HG02981 (cell line): ENCODE results near the gene IGF2BP2.
"Not testable (repeated sequence)": the region's sequence is repeated elsewhere in the genome, so short reads cannot be mapped to it uniquely, and the experiment has no call there.

Source experiments
- ATAC-seq: cut with Tn5 transposase; IDR thresholded peaks from one replicate; pipeline ENCODE4 v1.9.1; 2021; ENCODE audit warnings: mild to moderate bottlenecking, moderate library complexity; ENCODE audit not compliant: unreplicated experiment

The IGF2BP2 gene

DNA sequence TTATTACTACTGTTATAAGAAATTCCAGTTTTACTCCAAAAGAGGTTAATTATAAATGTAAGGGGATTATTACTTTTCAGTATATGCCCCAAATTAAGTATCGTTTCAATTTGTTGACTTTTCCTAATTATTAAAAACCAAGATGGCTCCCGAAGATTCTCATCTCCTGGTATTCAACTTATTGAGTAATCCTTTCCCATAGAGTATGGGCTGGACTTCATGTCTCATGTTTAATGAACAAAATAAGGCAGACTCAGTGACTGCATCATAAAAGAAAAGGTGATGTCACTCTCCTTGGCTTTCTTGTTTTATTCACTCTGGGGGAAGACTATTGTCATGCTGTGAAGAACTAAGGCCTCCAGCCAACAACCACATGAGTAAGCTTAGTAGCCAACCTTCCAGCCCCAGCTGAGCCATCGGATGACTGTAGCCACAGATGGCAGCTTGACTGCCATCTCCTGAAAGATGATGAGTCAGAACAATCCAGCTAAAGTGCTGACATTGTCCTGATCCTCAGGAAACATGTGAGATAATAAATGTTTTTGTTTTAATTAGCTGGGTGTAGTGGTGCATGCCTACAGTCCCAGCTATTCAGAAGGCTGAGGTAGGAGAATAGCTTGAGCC is 17.3 kb downstream of the IGF2BP2 start:
- no peak for ATAC-seq

DNA sequence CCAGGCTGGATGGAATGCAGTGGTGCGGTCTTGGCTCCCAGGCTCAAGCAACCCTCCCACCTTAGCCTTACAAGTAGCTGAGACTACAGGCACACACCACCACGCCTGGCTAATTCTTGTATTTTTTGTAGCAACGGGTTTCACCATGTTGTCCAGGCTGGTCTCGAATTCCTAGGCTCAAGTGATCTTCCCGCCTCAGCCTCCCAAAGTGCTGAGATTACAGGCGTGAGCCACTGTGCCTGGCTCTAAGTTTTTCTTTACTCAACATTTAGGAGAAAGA is 26.1 kb downstream of the IGF2BP2 start:
- not testable (repeated sequence) for ATAC-seq

DNA sequence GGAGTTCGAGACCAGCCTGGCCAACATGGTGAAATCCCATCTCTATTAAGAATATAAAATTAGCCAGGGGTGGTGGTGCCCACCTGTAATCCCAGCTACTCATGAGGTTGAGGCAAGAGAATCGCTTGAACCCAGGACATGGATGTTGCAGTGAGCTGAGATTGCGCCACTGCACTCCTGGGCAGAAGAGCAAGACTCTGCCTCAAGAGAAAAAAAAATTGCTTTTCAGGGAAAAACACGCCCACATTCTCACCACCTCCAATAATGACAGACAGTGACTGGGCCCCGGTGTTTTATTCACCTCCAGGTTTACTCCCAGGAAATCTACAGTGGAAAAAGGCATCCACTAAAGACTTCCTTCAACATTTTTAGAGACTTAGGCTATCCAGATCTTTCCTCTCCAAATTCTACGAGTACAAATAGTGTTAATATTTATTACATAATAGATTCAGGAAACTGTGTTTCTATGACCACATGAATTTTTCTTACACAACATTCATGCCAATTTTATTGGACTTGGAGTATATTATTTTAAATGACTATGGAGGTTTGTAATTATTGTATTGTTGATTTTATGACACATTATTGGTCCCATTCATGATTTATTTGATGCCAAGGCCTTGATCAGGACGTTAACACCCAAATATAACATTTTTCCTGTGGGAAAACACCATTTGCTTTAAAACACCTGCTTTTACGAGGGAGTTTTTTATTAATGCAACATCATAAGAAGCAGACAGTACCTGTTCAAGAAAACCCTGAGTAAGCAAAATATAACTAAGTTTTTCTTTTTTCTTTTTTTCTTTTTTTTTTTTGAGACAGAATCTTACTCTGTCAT is 26.6 kb downstream of the IGF2BP2 start:
- ATAC-seq: no peak

DNA sequence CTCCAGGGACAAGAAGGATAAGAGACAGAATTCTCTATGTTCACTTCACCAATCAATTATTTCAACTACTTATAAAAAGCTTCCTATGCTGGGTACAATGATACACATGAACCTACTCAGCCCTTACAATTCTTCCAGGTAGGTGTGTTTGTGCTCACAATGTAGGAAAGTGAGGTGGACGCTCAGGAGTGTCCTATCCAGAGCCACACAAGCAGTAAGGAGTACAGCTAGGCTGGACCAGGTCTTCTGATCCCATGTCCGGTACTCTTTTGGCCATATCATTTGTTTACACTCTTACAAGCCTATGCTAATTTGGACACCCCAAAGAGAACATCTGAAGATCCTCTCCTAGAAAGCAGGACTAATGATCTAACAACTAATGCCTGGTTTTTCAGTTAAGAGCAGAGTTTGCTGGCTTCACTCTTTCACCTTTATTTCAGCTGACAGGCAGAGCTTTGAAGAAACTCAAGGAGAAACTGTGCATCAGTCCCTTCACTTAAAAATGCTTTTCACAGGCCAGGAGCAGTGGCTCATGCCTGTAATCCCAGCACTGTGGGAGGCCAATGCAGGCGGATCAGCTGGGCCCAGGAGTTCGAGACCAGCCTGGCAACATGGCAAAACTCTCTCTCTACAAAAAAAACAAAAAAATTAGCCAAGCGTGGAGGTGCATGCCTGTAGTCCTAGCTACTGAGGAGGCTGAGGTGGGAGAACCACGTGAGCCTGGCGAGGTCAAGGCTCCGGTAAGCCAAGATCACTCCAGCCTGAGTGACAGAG is 27.5 kb downstream of the IGF2BP2 start:
- no peak for ATAC-seq

DNA sequence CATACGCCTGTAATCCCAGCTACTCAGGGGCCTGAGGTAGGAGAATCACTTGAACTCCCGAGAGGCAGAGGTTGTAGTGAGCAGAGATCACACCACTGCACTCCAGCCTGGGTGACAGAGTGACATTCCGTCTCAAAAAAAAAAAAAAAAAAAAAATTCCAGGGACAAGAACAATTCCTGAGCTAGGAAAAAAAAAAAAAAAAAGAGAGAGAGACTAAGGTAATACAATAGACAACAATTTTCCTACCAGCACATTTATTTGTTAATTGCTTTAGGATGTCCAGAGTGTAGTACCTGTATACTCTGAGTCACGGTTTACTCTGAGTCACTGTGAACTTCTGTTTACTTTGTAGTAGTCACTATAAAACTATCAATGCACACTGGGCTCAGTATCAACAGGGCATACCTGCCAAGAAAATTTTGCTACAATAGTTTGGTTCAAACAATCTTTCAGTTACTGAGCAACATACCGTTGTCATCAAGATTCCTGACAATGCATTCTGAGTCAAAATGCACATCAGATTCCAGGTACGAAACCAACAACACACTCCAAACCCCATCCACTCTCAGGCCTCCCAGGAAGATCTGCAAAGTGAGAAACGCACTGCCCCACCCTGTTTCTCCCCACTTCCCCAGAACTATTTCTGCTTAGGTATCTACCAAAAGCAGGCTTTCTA is 28.3 kb downstream of the IGF2BP2 start:
- no peak for ATAC-seq

DNA sequence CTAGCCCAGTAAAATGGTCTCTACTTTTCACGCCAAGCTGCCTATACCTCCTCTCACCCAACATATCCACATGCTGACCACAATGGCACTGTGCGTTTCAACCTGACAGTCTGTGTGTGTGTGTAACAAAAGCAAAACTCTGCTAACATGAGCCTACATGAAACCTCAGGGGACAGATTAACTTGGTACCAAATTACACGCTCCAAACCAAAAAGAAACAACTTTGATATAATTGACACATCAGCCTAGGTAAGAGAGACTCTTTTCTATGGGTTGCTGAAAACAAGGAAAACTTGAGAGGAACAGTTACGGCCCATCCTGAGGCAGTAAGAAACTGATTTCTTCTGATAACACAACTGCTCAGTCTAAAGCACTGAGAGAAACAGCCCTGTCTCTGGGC is 31.5 kb downstream of the IGF2BP2 start:
- ATAC-seq: no peak

DNA sequence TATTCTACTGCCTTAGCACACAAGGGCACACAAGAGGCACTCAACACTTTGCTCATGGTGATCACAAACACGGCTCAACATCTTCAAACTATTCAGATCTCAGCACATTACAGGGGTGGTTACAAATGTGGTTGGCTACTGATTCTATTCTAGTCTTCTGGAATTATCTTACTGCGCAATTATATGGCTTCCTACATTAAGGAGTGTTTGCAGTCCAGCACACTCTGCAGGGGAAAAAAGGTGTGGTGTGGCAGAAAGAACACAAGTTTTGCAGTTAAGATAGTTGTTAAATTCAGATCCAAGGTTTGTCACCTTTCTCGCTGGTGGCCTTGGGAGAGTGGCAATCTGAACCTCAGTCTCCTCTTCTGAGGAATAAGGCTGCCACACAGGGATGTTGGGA is 31.9 kb downstream of the IGF2BP2 start:
- ATAC-seq: no peak

DNA sequence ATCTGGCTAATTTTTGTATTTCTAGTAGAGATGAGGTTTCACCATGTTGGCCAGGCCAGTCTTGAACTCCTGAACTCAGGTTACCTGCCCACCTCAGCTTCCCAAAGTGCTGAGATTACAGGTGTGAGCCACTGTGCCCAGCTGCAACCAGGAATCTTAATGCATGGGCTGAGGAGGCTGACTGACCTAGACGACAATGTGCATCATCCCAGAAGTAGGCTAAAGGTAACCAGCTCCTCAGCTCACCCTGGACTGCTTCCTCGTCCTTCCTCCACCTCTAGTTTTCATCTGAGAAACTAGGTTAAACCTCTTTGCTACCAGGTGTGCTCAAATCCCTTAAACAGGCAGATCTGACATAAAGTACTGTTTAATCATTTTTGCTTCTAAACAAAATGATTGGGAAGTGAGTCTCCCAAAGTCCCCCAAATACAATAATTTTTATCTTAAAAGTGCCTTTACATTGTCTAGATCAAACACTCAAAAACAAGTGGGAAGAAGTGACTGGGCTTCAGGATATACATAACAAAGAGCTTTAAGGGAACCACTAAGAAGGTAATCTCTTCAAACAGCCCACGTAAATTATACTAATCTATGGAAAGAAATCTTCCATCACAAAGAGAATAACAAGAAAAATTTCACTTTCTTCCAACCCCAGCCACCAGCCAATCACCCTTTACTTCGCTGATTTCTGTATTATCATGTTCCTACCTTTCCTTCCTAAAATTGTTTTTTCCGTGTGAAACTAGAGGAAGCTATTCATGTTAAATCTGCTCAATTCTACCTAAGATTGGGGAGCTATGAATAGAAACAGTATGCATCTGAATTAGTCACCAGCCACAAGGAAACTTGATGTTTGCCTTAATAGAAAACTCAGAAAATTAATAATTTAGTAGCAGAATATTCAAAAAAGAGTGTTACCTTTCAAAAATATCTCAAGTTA is 34.7 kb downstream of the IGF2BP2 start:
- ATAC-seq: no peak

DNA sequence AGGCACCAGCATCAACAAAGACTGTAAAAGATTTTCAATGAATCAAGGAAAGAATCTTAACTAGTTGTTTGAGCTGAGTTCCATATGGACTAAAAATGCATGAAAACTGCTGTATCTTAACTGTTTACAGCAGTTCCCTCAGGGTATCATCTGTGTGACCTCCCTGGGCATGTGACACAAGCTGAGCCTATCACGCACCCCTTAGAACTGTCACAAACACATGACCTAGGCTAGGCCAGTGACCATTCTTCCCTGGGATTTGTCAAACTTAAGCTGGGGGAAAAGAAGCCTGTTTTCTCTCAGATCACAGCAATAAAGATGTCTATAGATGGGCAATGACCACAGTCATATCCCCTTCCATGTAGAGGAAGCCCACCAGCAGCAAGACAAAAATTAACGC is 35.7 kb downstream of the IGF2BP2 start:
- no peak for ATAC-seq

DNA sequence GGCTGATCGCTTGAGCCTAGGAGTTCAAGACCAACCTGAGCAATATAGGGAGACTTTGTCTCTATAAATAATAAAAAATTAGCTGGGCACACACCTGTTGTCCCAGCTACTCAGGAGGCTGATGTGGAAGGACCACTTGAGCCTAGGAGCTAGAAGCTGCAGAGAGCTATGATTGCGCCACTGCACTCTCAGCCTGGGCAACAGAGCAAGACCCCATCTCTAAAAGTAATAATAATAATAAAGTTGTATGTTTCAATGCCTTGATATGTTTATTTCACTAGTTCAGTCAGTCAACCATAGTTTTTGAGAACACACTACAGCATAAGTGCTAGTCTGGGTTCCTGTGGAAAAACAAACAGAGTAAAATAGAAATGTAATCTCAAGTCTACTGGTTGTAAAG is 36.5 kb downstream of the IGF2BP2 start:
- ATAC-seq: no peak

DNA sequence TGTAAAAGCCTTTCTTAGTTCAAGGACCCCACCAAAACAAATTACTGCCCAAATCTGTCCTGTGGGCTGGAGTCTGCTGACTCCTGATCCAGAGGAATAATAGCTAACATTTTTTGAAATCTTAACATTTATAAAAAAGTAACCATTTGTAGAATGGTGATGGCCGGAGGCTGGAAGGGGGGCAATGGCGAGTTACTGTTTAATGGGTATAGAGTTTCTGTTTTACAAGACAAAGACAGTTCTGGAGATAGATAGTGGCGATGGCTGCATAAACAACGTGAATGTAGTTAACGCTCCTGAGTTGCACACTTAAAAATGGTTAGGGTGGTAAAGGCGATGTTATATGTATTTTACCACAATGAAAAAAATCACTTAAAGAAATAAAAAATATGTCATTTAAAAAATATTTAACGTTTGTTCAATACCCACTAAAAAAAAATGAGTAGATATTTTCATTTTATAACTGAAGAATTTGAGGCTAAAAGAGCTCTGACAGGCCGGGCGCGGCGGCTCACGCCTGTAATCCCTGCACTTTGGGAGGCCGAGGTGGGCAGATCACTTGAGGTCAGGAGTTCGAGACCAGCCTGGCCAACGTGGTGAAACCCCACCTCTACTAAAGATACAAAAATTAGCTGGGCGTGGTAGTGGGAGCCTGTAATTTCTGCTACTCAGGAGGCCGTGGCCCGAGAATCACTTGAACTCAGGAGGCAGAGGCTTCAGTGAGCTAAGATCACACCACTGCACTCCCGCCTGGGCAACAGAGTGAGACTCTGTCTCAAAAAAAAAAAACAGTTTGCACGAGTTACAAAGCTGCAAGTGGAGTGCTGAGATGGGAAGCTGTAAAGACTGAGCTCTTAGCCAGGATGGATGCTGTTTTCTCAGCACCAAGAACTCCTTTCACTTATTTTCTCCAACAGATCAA is 37.6 kb downstream of the IGF2BP2 start:
- ATAC-seq: no peak

DNA sequence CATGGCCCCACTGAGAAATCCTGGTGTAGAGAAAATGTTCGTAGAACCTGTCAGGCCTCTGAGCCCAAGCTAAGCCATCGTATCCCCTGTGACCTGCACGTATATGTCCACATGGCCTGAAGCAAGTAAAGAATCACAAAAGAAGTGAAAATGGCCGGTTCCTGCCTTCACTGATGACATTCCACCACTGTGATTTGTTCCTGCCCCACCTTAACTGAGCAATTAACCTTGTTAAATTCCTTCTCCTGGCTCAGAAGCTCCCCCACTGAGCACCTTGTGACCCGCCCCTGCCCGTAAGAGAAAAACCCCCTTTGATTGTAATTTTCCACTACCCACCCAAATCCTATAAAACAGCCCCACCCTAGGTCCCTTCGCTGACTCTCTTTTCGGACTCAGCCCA is 38.6 kb downstream of the IGF2BP2 start:
- ATAC-seq: not testable (repeated sequence)

DNA sequence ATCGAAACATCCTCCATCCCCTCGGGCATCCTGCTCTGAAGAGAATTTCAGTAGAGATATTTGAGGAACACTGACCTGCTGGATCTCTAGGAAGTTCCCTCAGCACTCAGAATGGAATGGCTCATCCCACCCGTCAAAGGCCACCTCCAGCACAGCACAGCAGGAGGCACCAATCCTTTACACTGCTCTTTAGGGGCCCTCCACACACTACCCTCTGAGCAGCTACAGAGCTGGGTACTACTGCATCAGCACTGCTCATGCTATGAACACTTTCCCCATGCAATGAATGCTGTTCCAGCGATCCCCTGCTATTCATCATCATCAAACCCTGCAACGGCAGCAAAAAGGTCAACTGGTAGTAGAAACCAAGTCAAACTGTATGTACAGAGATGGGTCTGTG is 40.5 kb downstream of the IGF2BP2 start:
- no peak for ATAC-seq

DNA sequence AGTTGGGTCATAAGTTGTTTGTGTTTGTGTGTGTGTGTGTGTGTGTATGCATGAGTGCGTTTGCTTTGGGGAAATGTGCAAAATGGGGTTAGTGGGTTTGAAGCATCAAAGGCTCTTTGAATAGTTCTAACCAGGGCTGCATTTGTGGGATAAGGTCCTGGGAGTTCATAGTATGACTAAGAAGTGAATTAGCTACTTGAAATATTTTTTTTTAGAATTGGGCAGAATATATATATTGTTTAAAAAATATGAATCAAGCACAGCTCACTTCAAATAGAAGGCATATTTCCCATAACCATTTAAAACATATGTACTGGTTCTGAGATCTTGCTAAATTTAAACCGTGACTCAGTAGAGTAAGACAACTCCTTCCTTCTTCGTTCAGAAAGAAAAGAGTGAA is 43.1 kb downstream of the IGF2BP2 start:
- ATAC-seq: no peak

DNA sequence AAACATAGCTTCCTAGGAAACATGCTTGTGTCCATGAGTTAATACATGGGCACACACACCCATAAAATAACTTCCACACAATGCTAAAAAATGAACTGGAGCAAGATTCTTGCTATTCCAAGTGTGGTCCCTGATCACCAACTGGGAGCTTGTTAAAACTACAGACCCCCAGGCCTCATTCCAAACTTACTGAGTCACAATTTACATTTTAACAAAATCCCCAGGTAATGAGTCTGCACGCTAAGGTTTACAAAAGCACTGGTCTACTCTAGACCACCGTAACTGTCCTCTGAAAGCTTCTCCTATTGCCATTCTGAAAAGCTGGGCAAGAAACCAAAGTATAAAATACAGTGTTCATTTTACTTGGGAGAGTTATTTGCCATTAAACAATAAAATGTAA is 45.4 kb downstream of the IGF2BP2 start:
- no peak for ATAC-seq

DNA sequence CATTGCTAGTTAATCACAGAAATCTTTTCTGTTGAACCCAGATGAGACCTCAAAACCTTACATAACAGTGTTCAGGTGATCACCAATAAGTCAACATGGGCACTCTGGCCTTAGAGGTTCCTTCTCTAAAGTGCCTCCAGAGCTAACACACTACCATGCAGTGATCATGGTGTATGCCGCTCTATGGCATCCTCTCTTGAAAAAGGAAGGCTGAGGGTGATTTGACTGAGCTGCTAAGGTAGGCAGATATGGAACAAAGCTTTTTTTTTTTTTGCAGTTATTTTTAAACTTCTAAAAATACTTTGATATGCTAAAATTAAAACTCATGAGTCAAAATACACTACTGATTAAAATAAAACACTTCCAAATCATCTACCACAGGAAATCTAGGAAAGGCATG is 46.0 kb downstream of the IGF2BP2 start:
- ATAC-seq: no peak

DNA sequence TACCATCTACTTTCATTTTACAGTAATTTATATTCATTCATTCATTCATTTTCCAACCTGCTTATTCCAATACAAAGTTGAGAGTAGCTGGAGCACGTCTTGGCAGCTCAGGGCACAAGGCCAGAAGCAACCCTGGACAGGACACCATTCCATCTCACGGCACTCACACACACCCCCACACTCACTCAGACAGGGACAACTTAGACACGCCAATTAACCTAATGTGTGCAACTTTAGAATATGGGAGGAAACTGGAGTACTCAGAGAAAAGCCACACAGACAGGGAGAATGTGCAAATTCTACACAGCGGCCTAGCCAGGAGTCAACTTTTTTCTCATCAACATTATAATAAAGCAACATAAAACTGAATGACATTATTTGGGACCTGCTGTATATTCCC is 46.7 kb downstream of the IGF2BP2 start:
- ATAC-seq: no peak

DNA sequence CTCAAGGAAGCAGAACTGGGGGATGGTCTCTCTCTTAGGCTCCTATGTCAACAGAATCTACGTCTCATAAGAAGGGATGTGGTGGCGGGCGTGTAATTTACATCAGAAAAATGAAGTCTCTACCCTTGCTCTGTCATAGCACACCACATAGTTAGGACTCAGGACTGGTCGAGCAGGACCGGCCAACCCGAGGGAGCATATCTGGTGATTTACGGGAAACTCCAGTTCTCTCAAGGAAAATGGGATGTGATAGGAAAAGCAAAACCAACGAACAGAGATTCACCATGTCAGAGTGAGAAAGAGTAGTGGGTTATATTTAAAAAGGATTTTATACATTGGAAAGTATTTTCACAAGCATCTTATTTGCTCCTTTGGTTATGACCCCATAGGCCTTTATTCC is 54.7 kb downstream of the IGF2BP2 start:
- ATAC-seq: no peak

DNA sequence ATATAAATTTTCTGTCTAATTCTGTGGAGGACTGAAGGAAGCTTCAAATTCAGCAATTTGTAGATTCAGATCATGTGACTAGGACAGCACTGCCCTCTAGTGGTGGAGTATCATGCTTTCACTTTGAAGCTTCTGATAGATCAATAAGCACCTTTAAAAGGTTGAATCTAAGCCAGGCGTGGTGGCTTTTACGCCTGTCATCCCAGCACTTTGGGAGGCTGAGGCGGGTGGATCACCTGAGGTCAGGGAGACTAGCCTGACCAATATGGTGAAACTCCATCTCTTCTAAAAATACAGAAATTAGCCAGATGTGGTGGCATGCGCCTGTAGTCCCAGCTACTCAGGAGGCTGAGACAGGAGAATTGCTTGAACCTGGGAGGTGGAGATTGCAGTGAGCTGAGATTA is 56.3 kb downstream of the IGF2BP2 start:
- ATAC-seq: not testable (repeated sequence)
